DOHH2 (cell line): ENCODE results near the gene DIP2C.

Source experiments
- CTCF ChIP-seq: fragments of 200-600 bp; sonication (generic); IDR thresholded peaks from one replicate; pipeline ENCODE4 v1.5.1; 2014; ENCODE audit warnings: antibody characterized with exemption, mild to moderate bottlenecking, low read depth, low read length; ENCODE audit not compliant: poor library complexity, severe bottlenecking
- EZH2phosphoT487 ChIP-seq: fragments of 200-600 bp; sonication (generic); IDR thresholded peaks from 2 replicates; pipeline ENCODE4 v1.6.1; 2017; ENCODE audit warnings: borderline replicate concordance, mild to moderate bottlenecking, antibody characterized with exemption, low read length, moderate library complexity, mixed read lengths

- TF ChIP-seq CTCF (no peak), EZH2phosphoT487 (no peak)
Observed at GRCh38 chr10:612696-613095, 76.8 kb downstream of the DIP2C start.
